Cerebellar nuclear complex (tissue), 1 donor: Measurements from ENCODE around the gene HYDIN.
"Not testable (repeated sequence)": the region's sequence is repeated elsewhere in the genome, so short reads cannot be mapped to it uniquely, and the experiment has no call there.

ENCODE experiments used
- DNase-seq, 2 experiments: peaks; one replicate each; lab custom pipeline; 2025; lab: John Stamatoyannopoulos, UW

HYDIN gene

GRCh38 chr16:70864698-70865097 lies 365.8 kb downstream of the HYDIN start:
- not testable (repeated sequence) for DNase-seq

- DNase-seq = not testable (repeated sequence)
These were observed 368.5 kb downstream of the HYDIN start for GRCh38 chr16:70861996-70862395.

DNA sequence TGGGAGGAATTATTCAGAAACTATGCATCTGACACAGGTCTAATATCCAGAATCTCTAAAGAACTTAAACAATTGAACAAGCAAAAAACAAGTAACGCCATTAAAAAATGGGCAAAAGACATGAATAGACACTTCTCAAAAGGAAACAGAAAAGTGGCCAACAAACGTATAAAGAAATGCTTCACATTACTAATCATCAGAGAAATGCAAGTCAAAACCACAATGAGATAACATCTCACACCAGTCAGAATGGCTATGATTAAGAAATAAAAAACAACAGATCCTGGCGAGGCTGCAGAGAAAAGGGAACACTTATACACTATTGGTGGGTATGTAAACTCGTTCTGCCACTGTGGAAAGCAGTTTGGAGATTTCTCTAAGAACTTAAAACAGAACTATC lies 379.2 kb downstream of the HYDIN start:
- not testable (repeated sequence) for DNase-seq

GRCh38 chr16:70823498-70824118 lies 406.9 kb downstream of the HYDIN start:
- not testable (repeated sequence) for DNase-seq

GRCh38 chr16:70822734-70823133 lies 407.8 kb downstream of the HYDIN start:
- DNase-seq = not testable (repeated sequence)

- DNase-seq = not testable (repeated sequence)
These were observed 412.4 kb downstream of the HYDIN start for GRCh38 chr16:70818088-70818487.

- DNase-seq = no peak
These were observed 421.0 kb downstream of the HYDIN start for GRCh38 chr16:70809392-70810060.

DNA sequence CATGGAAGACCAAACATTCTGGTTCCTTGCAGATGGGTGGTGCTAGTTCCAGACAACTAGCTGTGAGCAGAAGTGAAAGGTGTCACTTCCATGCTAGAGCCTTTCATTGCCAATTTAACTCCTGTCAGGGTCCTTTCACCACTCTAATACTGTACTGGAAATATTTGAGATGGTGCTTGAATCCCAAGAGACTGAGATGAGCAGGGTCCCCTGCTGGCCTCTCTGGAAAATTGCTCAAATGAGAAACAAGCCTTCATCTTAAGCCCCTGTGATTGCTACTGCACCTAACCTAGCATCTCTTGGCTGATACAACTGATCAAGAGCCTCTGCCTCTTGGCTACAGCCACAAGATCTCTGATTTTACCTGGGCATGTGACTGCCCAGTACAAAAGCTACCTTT lies 422.2 kb downstream of the HYDIN start:
- no peak for DNase-seq

DNA sequence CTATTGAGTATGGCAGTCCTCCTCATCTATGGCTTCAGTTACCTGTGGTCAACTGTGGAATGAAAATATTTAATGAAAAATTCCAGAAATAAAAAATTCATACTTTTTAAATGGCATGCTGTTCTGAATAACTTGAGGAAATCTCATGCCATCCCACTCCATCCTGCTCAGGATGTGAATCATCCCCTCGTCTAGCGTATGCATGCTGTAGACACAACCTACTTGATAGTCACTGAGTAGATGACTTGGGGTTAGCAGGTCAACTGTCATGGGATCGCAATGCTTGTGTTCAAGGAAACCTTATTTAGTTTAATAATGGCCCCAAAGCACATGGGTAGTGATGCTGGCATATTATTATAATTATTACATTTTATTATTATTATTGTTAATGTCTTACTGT lies 424.7 kb downstream of the HYDIN start:
- no peak for DNase-seq

DNA sequence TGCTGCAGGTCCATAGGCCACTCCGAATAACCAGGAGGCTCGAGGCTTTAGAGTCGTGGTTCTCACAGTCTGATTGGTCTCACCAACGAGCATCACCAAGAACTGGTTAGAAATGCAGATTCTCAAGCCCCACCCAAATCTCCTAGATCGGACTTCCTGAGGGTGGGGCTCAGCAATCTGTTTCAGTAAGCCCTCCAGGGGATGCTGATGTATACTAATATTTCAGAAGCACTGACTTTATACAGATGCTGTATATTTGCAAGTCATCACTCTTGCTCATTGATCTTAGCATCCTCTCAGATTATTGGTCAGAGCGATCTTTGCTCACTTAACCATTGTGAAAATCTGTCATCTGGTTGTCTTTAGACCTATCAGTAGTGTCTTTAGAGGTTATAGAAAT lies 425.1 kb downstream of the HYDIN start:
- no peak for DNase-seq

GRCh38 chr16:70804734-70805169 lies 425.8 kb downstream of the HYDIN start:
- DNase-seq = no peak

GRCh38 chr16:70804153-70804733 lies 426.3 kb downstream of the HYDIN start:
- DNase-seq = no peak

DNA sequence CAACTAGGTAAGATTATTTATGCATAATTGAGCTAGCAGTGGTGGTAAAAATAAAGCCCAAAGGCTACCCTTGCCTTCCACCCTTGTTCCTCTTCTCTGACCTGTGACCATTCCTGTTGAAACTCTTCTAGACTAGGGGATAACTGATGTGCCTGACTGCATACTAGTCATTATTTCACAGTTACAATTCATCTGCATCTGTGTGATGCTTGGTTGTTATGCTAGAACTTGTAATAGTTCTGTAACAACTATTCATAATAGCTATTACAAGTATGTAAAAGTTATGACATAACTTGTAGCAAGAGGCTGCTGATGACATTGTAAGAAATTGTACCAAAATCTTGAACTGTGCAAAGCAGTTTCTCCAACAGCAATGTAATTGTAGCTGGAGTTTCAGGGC lies 427.2 kb downstream of the HYDIN start:
- DNase-seq = no peak

- no peak for DNase-seq
These were observed 428.9 kb downstream of the HYDIN start for GRCh38 chr16:70801611-70802010.

DNA sequence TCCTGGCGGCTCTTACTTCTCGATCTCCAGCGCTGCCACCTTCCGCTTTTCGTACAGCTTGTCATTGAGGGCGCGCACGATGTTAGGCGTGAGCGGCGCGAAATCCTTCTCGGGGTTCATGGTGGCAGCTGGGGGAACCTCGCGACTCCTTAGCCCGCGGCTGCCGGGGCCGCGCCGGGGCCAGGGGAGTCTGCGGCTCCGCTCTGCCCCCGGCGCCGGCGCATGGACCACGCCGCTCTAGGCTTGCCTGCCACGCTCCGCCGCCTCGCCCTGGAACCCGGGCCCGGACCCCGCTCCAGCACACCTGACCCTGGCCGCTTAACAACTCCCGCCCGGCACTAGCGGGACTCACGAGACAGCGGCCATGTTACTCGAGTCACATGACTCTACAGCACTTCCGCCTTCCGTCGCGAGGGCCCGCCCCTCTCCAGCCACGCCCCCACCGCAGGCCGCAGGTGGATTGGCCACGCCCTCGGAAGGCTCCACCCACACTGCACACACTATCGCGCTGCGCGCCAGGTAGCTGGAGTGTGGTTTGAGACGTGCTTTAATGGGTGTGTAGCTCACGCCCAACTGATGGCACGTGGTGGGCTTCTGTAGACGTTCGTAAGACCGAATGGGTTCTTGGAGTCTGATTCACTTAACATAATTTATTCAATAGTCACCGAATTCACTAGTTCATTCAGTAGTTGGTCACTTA lies 429.6 kb downstream of the HYDIN start, which contains the start of gene VAC14:
TSS of gene VAC14 (minus strand) at position 378 of the 700 bp plus-strand sequence. CDS start at position 120, 258 bp downstream.
- peak; percentile 31 to 83 for DNase-seq

DNA sequence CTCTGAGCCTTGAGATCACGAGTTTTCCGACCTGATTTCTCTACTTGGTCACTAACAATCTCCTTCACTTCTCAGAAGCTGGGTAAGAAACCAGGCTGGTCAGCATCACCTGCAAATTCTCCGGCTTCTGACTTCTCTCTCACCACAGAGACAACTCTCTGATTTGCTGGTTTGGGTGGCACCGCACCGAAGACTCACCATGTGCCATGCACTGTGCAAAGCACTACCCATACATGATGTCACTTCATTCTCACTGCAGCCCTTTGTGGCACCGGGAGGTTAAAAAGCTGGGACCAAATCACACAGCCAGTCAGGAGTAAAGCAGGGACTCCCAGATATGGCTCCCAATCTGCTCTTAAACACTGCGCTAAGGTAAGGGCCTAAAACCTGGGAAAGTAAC lies 430.2 kb downstream of the HYDIN start:
- DNase-seq = no peak

DNA sequence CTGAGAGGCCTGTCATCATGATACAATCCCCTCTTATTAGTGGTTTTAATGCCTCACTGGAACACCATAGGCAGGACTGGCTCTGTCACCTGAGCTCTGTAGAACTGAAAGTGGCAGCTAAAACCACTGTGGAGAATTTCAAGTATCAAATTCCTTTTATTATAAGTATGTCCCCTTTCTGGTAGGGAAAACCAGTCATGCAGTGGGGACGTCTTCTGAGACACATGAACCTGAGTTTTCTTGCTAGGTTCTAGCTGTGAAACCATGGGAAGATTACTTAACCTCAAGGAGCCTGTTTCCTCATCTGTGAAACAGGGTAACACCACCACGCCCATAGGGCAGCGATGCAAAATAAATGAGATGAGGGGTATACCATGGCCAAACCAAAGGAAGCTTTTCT lies 434.2 kb downstream of the HYDIN start:
- DNase-seq = no peak

GRCh38 chr16:70795296-70795912 lies 435.1 kb downstream of the HYDIN start:
- no peak for DNase-seq

- no peak for DNase-seq
These were observed 436.5 kb downstream of the HYDIN start for GRCh38 chr16:70793851-70794502.

- DNase-seq = no peak
These were observed 439.7 kb downstream of the HYDIN start for GRCh38 chr16:70790815-70791214.

GRCh38 chr16:70789595-70790447 lies 440.7 kb downstream of the HYDIN start:
- no peak for DNase-seq
